ENCODE measurements around the gene CFAP74.

CFAP74 gene

GRCh38 chr1:2042830-2043773 lies 39.5 kb upstream of the CFAP74 start:
- no peak for DNase-seq (ENCODE audit: low read depth in 1 of 2, low spot score in 1 of 2)

- no peak for DNase-seq (ENCODE audit: low read depth in 1 of 2, low spot score in 1 of 2)
Observed at GRCh38 chr1:2041887-2042286, 38.3 kb upstream of the CFAP74 start.

- no peak for DNase-seq (ENCODE audit: low read depth in 1 of 2, low spot score in 1 of 2)
Observed at GRCh38 chr1:2041305-2041704, 37.7 kb upstream of the CFAP74 start.

GRCh38 chr1:2039251-2039650 lies 35.7 kb upstream of the CFAP74 start:
- DNase-seq (ENCODE audit: low read depth in 1 of 2, low spot score in 1 of 2), result no peak

- no peak for DNase-seq (ENCODE audit: low read depth in 1 of 2, low spot score in 1 of 2)
Observed at GRCh38 chr1:2038229-2038628, 34.6 kb upstream of the CFAP74 start.

- no peak for DNase-seq (ENCODE audit: low read depth in 1 of 2, low spot score in 1 of 2)
Observed at GRCh38 chr1:2037314-2037979, 33.9 kb upstream of the CFAP74 start.

- DNase-seq (ENCODE audit: low read depth in 1 of 2, low spot score in 1 of 2), result no peak
Observed at GRCh38 chr1:2036287-2036686, 32.7 kb upstream of the CFAP74 start.

- DNase-seq (ENCODE audit: low read depth in 1 of 2, low spot score in 1 of 2), result no peak
Observed at GRCh38 chr1:2033165-2033564, 29.6 kb upstream of the CFAP74 start.

GRCh38 chr1:2032737-2033136 lies 29.2 kb upstream of the CFAP74 start:
- DNase-seq (ENCODE audit: low read depth in 1 of 2, low spot score in 1 of 2), result no peak

GRCh38 chr1:2031546-2032540 lies 28.3 kb upstream of the CFAP74 start:
- no peak for DNase-seq (ENCODE audit: low read depth in 1 of 2, low spot score in 1 of 2)

GRCh38 chr1:2030076-2030871 lies 26.7 kb upstream of the CFAP74 start:
- DNase-seq (ENCODE audit: low read depth in 1 of 2, low spot score in 1 of 2), result no peak

GRCh38 chr1:2029561-2029960 lies 26.0 kb upstream of the CFAP74 start:
- DNase-seq (ENCODE audit: low read depth in 1 of 2, low spot score in 1 of 2), result no peak

GRCh38 chr1:2028870-2029560 lies 25.4 kb upstream of the CFAP74 start:
- DNase-seq (ENCODE audit: low read depth in 1 of 2, low spot score in 1 of 2), result no peak

GRCh38 chr1:2027961-2028583 lies 24.5 kb upstream of the CFAP74 start:
- DNase-seq (ENCODE audit: low read depth in 1 of 2, low spot score in 1 of 2), result no peak

GRCh38 chr1:2025491-2025981 lies 21.9 kb upstream of the CFAP74 start:
- DNase-seq (ENCODE audit: low read depth in 1 of 2, low spot score in 1 of 2), result no peak

GRCh38 chr1:2024887-2025286 lies 21.3 kb upstream of the CFAP74 start:
- no peak for DNase-seq (ENCODE audit: low read depth in 1 of 2, low spot score in 1 of 2)

GRCh38 chr1:2024451-2024850 lies 20.9 kb upstream of the CFAP74 start:
- DNase-seq (ENCODE audit: low read depth in 1 of 2, low spot score in 1 of 2), result no peak

GRCh38 chr1:2023187-2023586 lies 19.6 kb upstream of the CFAP74 start:
- DNase-seq (ENCODE audit: low read depth in 1 of 2, low spot score in 1 of 2), result no peak

GRCh38 chr1:2022063-2022770 lies 18.6 kb upstream of the CFAP74 start:
- DNase-seq (ENCODE audit: low read depth in 1 of 2, low spot score in 1 of 2), result no peak

All from activated T-helper 1 cell treated with anti-CD3 and anti-CD28 coated beads, Interleukin-2, amount 50 U/mL, for 16 hours (primary cell).